Fibroblast of lung (primary cell): ENCODE measurements around the gene CUL2. TPM values are rescaled to one million over a fixed set of nuclear protein-coding genes. Genes with fewer than 3 reads are reported as not detected.

Experiments
- DNase-seq, 2 donors: peaks; one replicate each; pipeline versions ENCODE4 v3.0.0 to v3.0.0-alpha.2; 2010; ENCODE audit warnings: low read depth in 2 of 2
- H2AFZ ChIP-seq: 2 replicates; pipeline ENCODE4 v1.5.1; 2012; ENCODE audit warnings: low read length, control low read depth, inconsistent platforms
- H3K27ac ChIP-seq: 2 replicates; pipeline ENCODE4 v1.5.1; 2011; ENCODE audit warnings: low read length, control low read depth; ENCODE audit not compliant: insufficient read depth
- H3K27me3 ChIP-seq: 2 replicates; pipeline ENCODE4 v1.5.1; 2011; ENCODE audit warnings: mild to moderate bottlenecking, low read length; ENCODE audit not compliant: control insufficient read depth, insufficient read depth
- H3K36me3 ChIP-seq: 2 replicates; pipeline ENCODE4 v1.5.1; 2011; ENCODE audit warnings: low read length; ENCODE audit not compliant: control insufficient read depth, insufficient read depth
- H3K4me1 ChIP-seq: 2 replicates; pipeline ENCODE4 v1.5.1; 2011; ENCODE audit warnings: low read length; ENCODE audit not compliant: control insufficient read depth, insufficient read depth; ENCODE audit errors: extremely low read depth
- H3K4me2 ChIP-seq: 2 replicates; pipeline ENCODE4 v1.5.1; 2011; ENCODE audit warnings: low read length, control low read depth; ENCODE audit not compliant: insufficient read depth; ENCODE audit errors: extremely low read depth
- H3K4me3 ChIP-seq, 4 experiments: fragments of 200-600 bp in 1 of 4; sonication (generic) in 1 of 4; replicated peaks in 1 of 4; 2 replicates each; pipeline ENCODE4 v1.5.1; 2011 to 2016; ENCODE audit warnings: low read length in 4 of 4, low read depth in 3 of 4, mild to moderate bottlenecking in 3 of 4, control low read depth in 2 of 4, inconsistent platforms in 1 of 4, mixed read lengths in 1 of 4; ENCODE audit not compliant: insufficient read depth in 1 of 4; ENCODE audit errors: control extremely low read depth in 1 of 4
- H3K79me2 ChIP-seq: 2 replicates; pipeline ENCODE4 v1.5.1; 2012; ENCODE audit warnings: mild to moderate bottlenecking, low read length, inconsistent platforms; ENCODE audit not compliant: control insufficient read depth, insufficient read depth
- H3K9ac ChIP-seq: 2 replicates; pipeline ENCODE4 v1.5.1; 2011; ENCODE audit warnings: mild to moderate bottlenecking, low read length, control low read depth; ENCODE audit not compliant: insufficient read depth
- H3K9me3 ChIP-seq: 2 replicates; pipeline ENCODE4 v1.5.1; 2012; ENCODE audit warnings: low read depth, low read length; ENCODE audit not compliant: control insufficient read depth, insufficient read depth
- H4K20me1 ChIP-seq: 2 replicates; pipeline ENCODE4 v1.5.1; 2011; ENCODE audit warnings: low read length; ENCODE audit not compliant: control insufficient read depth, insufficient read depth; ENCODE audit errors: extremely low read depth
- EZH2 ChIP-seq: IDR thresholded peaks from 2 replicates; pipeline ENCODE4 v1.5.1; 2012; ENCODE audit warnings: low read length, control low read depth, mild to moderate bottlenecking; ENCODE audit errors: missing control alignments
- polyA plus RNA-seq, 2 donors: library from polyadenylated mRNA; depleted of rRNA in 1 of 2; stranded (reverse) in 1 of 2; unstranded in 1 of 2; fragments of >200 nt; gene quantifications; 2 replicates each; pipeline ENCODE4 v1.2.1, GENCODE V29; 2011 to 2012; ENCODE audit warnings: missing spikeins in 1 of 2
- total RNA-seq: library from RNA; depleted of rRNA; stranded (reverse); fragments of >200 nt; gene quantifications from 2 replicates; pipeline ENCODE4 v1.2.1, GENCODE V29; 2014
- TF ChIP-seq, protein P1 (sequence below), 2 donors: IDR thresholded peaks in 1 of 2; conservative IDR thresholded peaks in 1 of 2; 1 replicate in 1 of 2; 2 replicates in 1 of 2; pipeline ENCODE4 v1.5.1; 2011 to 2012; ENCODE audit warnings: low read length in 2 of 2, control low read depth in 1 of 2, inconsistent platforms in 1 of 2, low read depth in 1 of 2, mild to moderate bottlenecking in 1 of 2

The CUL2 gene
- total and polyA plus RNA-seq, 2 donors (not counting 1 experiment from before 2014, with no cell fraction given), result 22.8 to 36.0 TPM

DNA sequence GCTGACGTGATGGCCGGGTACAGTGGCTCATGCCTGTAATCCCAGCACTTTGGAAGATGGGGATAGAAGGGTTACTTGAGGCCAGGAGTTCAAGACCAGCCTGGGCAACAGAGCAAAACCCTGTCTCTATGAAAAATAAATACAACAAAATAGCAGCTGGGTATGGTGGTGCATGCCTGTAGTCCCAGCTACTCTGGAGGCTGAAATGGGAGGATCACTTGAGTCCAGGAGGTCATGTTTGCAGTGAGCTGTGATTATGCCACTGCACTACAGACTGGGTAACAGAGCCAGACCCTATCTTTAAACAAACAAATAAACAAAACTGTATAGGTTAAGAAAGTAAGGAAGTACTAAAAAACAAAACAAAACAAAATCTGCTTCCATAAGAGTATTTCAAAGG is 6.2 kb upstream of the CUL2 start:
- H2AFZ ChIP-seq, result no peak overlapping the region
- TF ChIP-seq EZH2, result no peak
- TF ChIP-seq, protein P1, sequence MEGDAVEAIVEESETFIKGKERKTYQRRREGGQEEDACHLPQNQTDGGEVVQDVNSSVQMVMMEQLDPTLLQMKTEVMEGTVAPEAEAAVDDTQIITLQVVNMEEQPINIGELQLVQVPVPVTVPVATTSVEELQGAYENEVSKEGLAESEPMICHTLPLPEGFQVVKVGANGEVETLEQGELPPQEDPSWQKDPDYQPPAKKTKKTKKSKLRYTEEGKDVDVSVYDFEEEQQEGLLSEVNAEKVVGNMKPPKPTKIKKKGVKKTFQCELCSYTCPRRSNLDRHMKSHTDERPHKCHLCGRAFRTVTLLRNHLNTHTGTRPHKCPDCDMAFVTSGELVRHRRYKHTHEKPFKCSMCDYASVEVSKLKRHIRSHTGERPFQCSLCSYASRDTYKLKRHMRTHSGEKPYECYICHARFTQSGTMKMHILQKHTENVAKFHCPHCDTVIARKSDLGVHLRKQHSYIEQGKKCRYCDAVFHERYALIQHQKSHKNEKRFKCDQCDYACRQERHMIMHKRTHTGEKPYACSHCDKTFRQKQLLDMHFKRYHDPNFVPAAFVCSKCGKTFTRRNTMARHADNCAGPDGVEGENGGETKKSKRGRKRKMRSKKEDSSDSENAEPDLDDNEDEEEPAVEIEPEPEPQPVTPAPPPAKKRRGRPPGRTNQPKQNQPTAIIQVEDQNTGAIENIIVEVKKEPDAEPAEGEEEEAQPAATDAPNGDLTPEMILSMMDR (conservative IDR thresholded peaks at IDR 0.05 in 1 of 2, IDR thresholded peaks at IDR 0.05 in 1 of 2; ENCODE audit: low read depth in 1 of 2, low read length in 2 of 2), result no peak
- DNase-seq, result no peak
- H4K20me1 ChIP-seq, result no peaks in the 10 kb centered on the region
- no peaks in the 10 kb centered on the region for H3K9me3 ChIP-seq
- H3K4me3 ChIP-seq, result no peak overlapping the region
- no peak overlapping the region for H3K4me2 ChIP-seq
- H3K79me2 ChIP-seq, result no peaks in the 10 kb centered on the region
- H3K36me3 ChIP-seq, result no peaks in the 10 kb centered on the region
- H3K4me1 ChIP-seq, result no peaks in the 10 kb centered on the region
- H3K27me3 ChIP-seq, result peaks cover 4% of the 10 kb centered on the region
- H3K27ac ChIP-seq, result no peak overlapping the region
- no peak overlapping the region for H3K9ac ChIP-seq

DNA sequence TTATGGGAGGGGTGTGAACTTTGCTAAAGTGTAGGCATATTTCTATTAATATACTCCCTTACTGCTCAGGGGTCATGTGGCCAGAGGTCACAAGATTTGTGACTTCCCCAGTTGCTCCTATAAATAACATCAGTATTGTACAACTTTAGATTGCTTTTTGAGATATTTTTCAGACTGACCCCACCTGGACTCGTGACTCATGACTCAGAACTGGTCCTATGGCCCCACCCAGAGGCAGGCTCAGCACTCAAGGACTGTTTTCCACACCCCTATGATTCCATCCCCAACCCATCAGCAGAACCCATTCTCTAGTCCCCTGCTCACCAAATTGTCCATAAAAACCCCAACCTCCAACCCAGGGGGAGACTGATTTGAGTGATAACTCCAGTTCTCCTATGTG is 2.7 kb upstream of the CUL2 start:
- TF ChIP-seq, protein P1 (conservative IDR thresholded peaks at IDR 0.05 in 1 of 2, IDR thresholded peaks at IDR 0.05 in 1 of 2; ENCODE audit: low read depth in 1 of 2, low read length in 2 of 2), result no peak
- no peak overlapping the region for H3K4me2 ChIP-seq
- H3K9me3 ChIP-seq, result no peaks in the 10 kb centered on the region
- no peak overlapping the region for H3K4me3 ChIP-seq
- no peaks in the 10 kb centered on the region for H4K20me1 ChIP-seq
- no peak overlapping the region for H3K9ac ChIP-seq
- H3K27me3 ChIP-seq, result peaks cover 4% of the 10 kb centered on the region
- H3K4me1 ChIP-seq, result no peaks in the 10 kb centered on the region
- DNase-seq, result no peak
- no peaks in the 10 kb centered on the region for H3K36me3 ChIP-seq
- peaks cover 22% of the 10 kb centered on the region for H3K79me2 ChIP-seq
- H2AFZ ChIP-seq, result no peak overlapping the region
- H3K27ac ChIP-seq, result no peak overlapping the region

DNA sequence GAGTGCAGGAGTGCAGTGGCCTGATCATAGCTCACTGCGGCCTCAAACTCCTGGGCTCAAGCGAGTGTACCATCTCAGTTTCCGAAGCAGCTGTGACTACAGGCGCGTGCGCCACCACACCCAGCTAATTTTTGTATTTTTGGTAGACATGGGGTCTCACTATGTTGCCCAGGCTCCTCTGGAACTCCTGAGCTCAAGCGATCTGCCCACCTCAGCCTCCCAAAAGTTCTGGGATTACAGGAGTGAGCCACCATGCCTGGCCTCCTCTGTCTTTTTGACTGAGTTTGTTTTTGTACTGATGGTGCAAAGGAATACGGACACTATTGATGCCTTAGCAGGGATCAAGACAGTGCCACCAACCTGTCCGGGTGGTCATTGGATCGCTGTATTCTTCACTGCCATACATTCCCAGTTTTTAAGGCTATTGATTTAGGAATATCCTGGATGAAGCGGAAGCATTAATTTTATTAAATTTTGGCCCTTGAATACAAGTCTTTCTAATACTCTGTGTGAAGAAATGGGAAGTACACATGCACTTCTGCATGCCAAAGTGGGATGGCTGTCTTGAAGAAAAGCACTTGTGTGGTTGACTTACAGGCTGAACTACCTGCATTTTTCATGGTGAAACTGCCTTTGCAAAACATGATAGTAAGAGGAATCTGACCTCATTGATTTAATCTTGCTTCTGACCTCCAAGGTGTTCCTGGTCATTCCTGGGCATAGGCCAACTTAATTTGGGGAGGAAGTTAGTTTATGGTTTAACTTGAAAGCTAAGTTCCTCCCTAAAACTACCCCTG is 2.1 kb upstream of the CUL2 start:
- no peaks in the 10 kb centered on the region for H4K20me1 ChIP-seq
- DNase-seq, result no peak
- no peak for TF ChIP-seq EZH2
- TF ChIP-seq, protein P1 (conservative IDR thresholded peaks at IDR 0.05 in 1 of 2, IDR thresholded peaks at IDR 0.05 in 1 of 2; ENCODE audit: low read depth in 1 of 2, low read length in 2 of 2), result no peak
- H3K9me3 ChIP-seq, result no peaks in the 10 kb centered on the region
- H3K4me2 ChIP-seq, result no peak overlapping the region
- H2AFZ ChIP-seq, result no peak overlapping the region
- H3K27me3 ChIP-seq, result peaks cover 3% of the 10 kb centered on the region
- no peaks in the 10 kb centered on the region for H3K4me1 ChIP-seq
- H3K9ac ChIP-seq, result no peak overlapping the region
- no peak overlapping the region for H3K4me3 ChIP-seq
- peaks cover 28% of the 10 kb centered on the region for H3K79me2 ChIP-seq
- no peak overlapping the region for H3K27ac ChIP-seq
- H3K36me3 ChIP-seq, result no peaks in the 10 kb centered on the region
